CD4-positive, alpha-beta T cell treated with Interleukin-17A for 1 hour (primary cell): ENCODE measurements around the gene NSL1.
"Not testable (repeated sequence)": the region's sequence is repeated elsewhere in the genome, so short reads cannot be mapped to it uniquely, and the experiment has no call there.

ENCODE experiments used
- DNase-seq: peaks from one replicate; pipeline ENCODE4 v3.0.0-alpha.2; 2020

Gene NSL1

DNA sequence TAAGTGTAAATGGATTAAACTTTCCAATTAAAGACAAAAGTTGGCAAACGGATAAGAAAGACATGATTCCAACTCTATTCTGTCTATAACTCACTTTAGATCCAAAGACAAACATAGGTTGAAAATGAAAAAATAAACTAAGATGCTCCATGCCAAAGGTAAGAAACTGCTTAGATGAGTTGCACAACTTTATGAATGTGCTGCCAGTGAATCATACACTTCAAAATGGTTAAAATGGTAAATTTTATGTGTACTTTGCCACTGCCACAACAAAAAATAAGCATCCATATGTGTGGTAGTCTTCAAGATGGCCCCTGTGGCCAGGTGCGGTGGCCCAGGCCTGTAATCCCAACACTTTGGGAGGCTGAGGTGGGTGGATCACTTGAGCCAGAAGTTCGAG is 45.0 kb downstream of the NSL1 start:
- DNase-seq: no peak

DNA sequence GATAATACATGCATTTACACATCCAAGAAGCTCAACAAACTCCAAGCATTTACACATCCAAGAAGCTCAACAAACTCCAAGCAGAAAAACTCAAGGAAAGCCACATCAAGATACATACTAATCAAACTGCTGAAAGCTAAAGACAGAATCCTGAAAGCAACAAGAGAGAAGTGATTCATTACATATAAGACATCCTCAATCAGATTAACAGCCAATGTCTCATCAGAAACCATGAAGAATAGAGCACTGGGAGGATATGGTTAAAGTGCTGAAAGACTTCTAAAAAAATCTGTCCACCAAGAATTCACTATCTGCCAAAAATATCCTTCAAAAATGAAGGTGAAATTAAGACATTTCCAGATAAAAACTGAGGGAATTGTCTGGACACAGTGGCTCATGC is 46.3 kb downstream of the NSL1 start:
- DNase-seq: no peak

DNA sequence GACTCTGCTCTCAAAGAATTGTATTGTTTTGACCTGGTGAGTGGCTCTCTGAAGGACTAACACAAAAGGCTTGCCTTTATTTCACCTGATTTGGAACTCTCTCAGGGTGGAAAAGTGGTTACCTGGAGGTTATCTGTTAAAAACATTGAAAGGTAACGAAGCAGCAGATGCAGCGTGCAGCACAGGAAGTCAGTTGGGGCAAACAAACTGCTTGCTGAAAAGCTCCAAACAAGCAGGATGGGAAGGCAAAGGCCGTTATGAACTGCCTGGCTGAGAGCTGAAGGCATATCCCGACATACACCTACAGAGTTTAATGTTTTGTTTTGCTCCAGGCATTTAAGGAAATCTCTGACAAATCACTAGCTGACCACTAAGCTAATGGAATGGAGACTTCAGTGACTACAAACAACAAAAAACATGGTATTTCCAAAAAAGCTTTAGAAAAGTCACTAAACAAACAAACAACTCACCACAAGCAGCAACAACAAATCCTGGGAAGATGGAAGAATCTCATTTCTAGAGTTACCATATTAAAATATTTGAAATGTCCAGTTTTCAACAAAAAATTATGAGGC is 47.6 kb downstream of the NSL1 start:
- DNase-seq: no peak

DNA sequence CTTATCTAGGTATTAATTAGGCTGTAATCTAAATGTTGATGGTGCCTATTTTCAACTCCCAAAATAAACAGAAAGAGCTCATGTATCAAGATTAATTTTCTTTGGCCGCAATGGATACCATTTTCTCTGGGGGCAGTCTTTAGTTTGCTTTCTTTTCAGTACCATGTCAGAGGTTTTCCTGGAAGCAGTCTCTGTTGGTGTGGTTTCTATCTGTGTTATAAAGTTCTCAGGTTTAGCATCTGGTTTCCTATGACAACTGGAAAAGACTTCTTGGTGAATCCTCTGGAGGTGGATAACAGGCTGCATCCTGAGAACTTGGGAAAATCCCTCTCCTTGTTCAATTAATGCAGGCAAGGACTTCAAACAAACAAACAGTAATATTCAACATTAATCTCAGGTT is 53.2 kb downstream of the NSL1 start:
- DNase-seq: no peak

DNA sequence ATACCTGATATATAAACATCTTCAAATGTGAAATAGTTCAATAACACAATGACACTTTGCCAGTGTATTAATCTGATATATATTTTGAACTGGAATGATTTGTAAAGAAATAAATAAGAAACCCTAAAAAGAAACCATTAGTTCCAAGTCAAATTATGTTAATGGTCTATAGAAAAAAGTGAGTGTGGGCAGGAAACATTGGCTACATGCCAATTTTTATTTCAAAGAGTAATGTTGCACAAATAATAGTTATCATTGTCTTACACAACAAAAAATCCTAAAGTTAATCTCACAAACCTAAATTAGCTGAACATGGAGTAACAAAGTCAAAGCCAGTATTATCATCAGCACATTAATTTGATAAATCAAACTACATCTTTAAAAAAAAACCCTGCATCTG is 54.0 kb downstream of the NSL1 start:
- no peak for DNase-seq

DNA sequence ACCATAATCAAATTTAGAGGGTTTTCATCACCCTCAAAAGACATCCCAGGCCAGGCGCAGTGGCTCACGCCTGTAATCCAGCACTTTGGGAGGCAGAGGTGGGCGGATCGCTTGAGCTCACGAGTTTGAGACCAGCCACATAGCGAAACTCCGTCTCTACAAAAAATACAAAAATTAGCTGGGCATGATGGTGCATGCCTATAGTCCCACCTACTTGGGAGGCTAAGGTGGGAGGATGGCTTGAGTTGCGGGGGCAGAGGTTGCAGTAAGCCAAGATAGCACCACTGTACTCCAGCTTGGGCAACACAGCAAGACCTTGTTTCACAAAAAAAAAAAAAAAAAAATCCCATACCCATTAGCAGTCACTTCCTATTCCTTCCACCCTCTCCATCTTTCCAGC is 58.5 kb downstream of the NSL1 start:
- DNase-seq: no peak

DNA sequence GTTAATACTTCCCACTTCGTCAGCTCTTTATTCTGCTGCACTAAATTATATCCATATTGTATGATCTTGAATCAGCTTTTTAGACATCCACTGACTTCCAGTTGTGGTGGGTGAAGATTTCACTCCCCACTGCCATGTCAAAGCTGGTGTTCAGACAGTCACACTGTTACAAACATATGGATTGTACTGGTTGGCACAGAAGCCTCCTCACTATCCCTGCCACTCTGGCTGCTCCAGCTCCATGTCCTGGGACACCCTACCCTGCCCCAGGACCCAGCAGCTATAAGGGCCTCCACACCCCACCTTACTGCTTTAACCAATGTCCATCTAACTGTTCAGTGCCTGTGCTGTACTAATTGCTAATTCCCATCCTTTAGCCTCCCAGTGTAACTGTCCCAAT is 59.9 kb downstream of the NSL1 start:
- no peak for DNase-seq

DNA sequence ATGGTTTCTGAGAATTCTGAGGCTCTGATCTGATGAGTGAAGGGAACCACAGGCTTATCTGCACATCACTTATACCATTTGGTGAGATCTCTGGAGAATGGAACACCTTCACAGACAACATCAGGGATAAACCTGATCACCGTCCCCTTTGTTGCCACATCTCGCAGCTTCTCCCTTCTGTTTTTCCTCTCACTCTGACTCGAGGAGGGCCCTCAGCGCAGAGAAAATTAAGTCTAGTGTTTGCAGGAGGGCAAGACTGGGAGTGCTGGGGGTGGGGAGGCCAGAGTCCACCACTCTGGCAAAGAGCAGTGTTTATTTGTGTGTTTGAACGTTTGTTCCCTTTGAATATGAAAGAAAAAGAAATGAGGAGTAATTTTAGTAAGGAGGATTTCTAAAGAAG is 63.0 kb downstream of the NSL1 start:
- no peak for DNase-seq

DNA sequence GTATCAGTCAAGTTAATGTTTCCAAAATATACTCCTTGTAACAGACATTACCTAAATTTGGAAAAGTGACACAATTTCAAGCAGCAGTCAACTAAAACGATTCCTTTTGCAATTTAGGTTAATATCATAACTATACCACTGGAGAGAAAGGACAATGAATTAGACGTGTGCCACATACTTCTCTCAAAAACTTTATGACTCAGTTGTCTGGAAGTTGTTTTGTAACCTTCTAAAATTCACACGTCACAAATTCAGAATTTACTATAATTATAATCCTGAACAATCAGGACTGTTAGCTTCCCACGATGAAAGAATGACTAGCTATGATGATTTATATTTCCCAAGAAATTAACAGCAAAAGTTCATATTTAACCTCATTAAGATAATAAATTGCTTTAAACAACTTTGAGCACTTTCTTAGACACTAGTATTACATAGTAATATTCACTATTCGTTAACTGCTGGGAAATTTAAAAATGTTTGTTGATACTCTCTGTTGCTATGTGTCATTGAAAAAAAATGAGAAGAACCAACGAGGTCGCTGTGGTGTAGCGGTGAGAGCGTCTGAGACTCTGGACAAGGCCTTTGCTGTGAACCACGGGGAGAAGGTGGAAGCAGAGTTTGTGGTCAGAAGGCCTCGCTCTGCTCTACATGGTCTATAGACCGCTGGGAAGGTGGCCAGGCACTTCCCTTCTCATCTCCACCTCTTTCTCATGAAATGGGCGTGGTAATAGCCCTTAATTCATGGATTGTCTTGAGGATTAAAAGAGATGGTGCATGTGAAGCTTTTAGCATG is 64.0 kb downstream of the NSL1 start:
- DNase-seq: peak; percentile 34

DNA sequence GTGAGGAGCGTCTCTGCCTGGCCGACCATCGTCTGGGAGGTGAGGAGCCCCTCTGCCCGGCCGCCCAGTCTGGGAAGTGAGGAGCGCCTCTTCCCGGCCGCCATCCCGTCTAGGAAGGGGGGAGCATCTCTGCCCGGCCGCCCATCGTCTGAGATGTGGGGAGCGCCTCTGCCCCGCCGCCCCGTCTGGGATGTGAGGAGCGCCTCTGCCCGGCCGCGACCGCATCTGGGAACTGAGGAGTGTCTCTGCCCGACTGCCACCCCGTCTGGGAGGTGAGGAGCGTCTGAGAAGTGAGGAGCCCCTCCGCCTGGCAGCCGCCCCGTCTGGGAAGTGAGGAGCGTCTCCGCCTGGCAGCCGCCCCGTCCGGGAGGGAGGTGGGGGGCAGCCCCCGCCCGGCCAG is 66.9 kb downstream of the NSL1 start:
- DNase-seq: not testable (repeated sequence)

DNA sequence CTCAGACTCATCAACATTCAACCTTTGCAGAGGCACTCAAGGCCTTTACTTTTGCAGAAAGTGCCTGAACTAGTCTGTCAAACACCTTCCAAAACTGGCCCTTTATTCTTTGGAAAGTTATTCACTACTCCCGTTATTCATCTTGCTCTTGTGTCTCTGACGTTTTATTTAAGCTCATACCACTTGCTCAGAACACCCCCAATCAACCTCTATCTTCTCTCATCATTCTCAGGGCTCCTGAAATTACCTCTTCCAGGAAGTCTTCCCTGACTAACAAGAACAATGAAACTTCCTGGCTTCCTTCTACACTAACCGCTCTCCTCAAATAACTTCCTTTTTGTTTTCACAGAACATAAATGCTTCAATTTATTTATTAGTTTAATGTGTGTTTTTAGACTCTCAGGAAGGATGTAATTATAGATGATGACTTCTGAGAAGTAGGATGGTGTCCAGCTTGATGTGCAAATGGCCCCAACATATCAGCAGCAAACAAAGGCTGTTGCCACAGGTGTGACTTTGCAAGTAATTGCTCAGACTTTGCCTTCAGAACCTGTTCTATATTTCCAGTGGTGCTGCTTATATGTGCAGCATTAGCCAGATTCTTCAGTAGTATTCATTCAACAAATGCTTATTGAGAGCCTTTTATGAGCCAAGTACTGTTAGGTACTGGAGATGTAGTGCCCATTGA is 69.2 kb downstream of the NSL1 start:
- no peak for DNase-seq

DNA sequence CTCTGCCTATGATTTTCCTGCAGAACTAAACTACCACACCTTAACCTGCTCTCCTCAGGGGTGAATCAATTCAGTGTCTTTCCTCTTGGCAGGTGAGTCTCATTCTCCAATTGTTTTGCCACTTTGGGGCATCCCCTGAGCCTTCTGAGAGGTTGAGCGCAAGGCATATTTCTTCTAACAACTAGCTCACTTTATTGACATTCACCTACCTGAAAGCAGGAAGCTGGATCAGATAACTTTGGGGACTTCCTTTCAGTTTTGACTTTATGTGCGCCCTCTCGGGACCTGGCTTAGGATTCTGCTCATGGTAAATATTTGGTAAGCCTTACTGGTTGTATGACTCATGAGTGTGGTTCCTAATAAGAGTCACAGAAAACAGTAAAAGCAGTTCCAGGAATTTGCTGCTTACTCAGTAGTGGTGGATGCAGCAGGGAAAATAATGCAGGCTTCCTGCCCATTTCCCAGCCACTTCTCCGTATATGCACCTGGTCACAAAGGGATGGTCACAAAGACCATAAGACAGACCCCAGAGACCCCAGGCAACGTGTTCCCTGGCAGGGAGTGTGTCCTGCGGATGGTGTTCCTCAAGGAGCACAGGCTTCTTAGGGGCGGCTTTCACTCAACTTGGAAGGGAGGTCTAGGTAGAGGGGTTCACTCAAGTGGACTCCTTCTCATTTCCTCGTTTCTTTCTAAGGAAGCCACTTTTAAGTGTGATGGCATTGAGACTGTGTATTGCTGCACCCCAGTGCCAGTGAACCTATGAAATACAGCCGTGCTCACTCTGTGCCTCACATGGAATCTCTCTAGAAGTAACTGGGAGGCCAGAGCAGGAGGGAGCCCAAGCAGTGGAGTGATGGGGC is 70.0 kb downstream of the NSL1 start:
- no peak for DNase-seq

DNA sequence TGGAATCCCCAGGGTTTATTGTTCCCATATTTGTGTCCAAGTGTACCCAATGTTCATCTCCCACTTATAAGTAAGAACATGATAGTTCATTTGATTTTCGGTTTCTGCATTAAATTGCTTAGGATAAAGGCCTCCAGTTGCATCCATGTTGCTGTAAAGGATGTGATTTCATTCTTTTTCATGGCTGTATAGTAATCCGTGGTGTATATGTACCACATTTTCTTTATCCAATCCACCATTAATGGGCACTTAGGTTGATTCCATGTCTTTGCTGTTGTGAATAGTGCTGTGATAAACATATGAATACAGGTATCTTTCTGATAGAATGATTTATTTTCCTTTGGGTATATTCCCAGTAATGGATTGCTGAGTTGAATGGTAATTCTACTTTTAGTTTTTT is 71.9 kb downstream of the NSL1 start:
- DNase-seq: no peak

DNA sequence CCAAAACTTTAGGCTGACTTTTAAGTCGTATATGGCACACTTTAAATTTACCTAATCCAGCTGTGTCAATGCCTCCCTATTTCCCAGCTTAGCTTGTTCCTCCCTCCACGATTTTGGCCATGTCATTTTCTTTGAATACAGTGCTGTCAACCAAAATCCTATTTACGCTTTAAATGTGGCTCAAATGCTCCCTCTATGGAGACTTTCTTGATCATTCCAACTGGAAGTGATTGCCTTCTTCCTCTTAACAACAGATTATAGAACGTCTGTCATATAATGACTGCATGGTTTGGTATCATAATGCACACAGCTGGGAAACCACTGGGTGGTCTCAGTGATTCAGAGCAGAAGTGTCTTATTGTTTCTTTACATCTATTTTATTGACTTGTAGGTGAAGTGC is 73.1 kb downstream of the NSL1 start:
- DNase-seq: no peak

DNA sequence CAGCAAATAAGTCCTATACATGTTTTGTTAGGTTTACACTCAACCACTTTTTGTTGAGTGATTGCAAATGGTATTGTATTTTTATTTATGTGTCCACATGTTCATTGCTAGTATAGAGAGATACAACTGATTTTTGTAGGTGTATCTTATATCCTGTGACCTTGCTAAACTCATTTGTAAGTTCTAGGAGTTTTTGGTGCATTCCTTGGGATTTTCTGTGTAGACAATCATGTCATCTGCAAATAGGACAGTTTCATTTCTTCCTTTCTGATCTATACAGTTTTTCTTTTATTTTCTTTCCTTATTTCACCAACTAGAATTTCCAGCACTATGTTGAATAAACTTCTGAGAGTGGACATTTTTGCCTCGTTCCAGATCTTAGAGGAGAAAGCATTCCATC is 75.4 kb downstream of the NSL1 start:
- DNase-seq: no peak

DNA sequence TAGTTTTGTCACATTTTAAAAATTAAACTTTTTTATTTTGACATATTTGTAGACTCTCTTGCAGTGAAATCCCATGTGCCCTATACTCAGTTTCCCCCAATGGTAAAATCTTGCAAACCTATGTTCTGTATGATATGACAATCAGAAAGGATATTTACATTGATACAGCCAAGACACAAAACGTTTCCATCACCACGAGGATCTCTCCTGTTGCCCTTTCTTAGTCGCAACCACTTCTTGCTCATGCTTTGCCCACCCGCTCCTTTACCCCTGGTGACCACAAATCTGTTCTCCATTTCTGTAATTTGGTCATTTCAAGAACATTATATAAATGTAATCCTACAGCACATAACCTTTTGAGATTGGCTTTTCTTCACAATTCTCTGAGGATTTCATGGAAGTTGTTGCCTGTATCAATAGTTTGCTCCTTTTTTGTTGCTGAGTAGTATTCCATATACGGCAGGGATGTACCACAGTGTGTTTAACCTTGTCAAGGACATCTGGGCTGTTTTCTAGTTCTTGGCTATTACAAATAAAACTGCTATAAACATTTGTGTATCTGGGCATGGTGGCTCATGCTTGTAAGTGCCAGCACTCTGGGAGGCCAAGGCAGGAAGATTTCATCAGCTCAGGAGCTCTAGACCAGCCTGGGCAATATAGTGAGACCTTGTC is 78.0 kb downstream of the NSL1 start:
- DNase-seq: no peak

DNA sequence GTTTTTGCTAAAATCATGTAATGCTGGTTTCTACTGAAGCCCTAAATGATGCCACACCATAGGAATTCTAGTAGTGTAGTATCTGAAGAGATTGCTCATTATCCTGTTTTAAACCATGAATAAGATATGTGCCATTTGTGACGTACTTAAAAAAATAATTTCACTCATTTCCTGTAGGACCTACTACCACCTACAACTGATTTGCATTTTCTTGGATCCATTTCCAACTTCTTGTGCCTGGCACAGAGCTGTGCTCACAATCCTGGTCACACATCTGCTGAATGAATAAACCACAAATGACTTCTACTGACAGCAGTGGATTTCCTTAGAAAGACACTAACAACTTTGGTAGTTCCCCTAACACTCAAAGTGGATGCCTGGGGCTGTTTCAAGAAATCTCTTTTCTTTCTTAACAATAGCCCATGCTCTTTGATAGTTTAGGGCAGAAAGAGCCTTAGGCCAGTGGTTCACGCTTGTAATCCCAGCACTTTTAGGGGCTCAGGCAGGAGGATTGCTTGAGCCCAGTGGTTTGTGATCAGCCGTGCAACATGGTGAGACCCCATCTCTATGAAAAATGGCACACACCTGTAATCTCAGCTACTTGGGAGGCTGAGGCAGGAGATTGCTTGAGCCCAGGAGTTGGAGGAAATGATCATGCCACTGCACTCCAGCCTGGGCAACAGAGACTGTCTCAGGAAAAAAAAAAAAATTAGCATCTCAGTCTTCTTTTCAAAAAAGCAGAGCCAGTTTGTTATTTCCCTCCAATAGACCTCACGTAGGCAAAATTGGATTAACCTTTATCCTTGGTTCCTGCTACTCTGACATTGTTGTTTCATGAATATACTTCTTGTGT is 78.9 kb downstream of the NSL1 start:
- DNase-seq: no peak

DNA sequence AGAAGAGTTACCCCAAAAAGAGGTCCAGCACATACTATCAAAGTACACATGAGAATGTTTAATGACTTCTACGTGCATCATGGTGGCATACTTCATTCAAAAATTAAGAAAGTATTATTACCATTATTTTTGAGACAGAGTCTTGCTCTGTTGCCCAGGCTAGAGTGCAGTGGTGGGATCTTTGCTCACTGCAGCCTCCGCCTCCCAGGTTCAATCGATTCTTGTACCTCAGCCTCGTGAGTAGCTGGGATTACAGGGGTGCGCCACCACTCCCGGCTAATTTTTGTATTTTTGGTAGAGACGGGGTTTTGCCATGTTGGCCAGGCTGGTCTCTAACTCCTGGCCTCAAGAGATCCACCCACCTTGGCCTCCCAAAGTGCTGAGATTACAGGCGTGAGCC is 79.6 kb downstream of the NSL1 start:
- DNase-seq: not testable (repeated sequence)

DNA sequence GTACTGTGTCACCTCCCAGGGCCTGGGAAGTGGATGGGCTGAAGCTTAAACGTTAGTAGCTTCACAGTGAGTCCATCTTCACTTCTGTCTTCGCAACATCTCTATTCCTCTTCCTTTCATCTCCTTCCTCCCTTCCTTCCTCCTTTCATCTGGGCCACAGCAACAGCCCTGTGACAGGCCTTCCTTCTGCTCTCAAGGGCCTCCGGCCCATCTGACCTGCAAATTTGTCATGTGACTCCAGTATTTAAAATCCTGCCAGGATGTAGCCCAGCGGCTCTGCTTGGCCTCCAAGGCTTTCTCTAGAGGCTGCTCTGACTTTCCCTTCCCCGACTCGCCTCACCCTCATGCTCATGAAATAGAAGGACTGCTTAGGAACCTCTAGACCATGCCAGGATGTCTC is 81.0 kb downstream of the NSL1 start:
- no peak for DNase-seq

DNA sequence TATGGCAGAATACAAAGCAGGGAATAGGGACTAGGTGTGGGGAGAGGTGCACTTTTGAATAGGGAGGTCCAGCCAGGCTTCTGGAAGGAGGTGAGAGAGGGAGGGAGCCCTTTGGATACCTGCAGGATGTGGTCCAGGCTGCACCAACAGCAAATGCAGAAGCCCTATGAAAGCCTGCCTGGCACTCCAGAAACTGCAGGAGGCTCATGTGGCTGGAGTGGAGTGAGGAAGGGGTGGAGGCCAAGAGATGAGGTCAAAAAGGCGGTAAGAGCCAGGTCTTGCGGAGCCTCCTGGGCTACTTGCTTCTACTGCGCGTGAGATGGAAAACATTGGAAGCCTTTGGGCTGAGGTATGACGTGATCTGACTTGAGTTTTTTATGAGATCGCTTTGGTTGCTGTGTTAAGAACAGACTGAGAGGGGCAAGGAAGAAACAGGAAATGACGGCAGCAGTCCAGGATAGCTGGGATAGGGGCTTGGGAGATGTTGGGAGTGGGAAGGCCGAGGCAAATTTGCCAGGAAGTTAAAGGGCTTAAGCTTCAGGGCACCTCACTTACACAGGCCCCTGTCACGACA is 87.5 kb downstream of the NSL1 start:
- DNase-seq: no peak

DNA sequence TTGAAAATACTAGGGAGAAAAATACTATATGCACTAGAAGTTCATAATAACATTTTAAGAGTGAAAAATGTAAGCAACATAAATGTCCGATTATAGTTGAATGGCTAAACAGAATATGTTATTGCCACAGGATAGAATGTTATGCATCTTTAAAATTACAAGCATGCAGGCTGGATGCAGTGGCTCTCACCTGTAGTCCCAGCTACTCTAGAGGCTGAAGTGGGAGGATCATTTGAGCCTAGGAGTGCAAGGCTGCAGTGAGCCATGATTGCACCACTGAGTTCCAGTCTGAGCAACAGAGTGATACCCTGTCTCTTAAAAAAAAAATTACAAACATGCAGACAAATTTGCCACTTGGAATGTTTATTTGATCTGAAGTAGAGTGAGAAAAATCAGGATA is 88.9 kb downstream of the NSL1 start:
- no peak for DNase-seq

DNA sequence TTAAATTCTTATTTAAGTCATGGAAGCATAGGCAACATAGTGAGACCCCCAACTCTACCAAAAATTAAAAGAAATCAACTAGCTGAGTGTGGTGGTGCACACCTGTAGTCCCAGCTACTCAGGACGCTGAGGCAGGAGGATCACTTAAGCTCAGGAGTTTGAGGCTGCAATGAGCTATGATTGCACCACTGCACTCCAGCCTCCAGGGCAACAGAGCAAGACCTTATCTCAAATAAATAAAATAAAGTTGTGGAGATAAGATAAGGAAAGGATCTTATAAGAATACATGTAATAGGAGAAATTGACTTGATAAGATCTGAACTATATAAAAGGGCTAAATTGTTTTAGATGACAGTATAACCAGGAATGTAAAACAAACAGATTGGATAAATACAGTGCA is 89.7 kb downstream of the NSL1 start:
- no peak for DNase-seq
